LNCaP clone FGC (cell line): Measurements from ENCODE around the gene LIFR.

Experiments
- DNase-seq: peaks from one replicate; pipeline ENCODE4 v3.0.0-alpha.2; 2011; ENCODE audit warnings: low read depth
- H3K4me3 ChIP-seq: 2 replicates; pipeline ENCODE4 v1.5.1; 2011; ENCODE audit warnings: mild to moderate bottlenecking, low read depth, low read length, control low read depth
- TF ChIP-seq, protein P1 (sequence below): IDR thresholded peaks from 2 replicates; pipeline ENCODE4 v1.5.1; 2012; ENCODE audit warnings: mild to moderate bottlenecking; ENCODE audit not compliant: control insufficient read depth, insufficient read depth; ENCODE audit errors: extremely low read depth

Gene LIFR

GRCh38 chr5:38591523-38591849 is 35.0 kb upstream of the LIFR start:
- no peak overlapping the region for H3K4me3 ChIP-seq
- TF ChIP-seq, protein P1, sequence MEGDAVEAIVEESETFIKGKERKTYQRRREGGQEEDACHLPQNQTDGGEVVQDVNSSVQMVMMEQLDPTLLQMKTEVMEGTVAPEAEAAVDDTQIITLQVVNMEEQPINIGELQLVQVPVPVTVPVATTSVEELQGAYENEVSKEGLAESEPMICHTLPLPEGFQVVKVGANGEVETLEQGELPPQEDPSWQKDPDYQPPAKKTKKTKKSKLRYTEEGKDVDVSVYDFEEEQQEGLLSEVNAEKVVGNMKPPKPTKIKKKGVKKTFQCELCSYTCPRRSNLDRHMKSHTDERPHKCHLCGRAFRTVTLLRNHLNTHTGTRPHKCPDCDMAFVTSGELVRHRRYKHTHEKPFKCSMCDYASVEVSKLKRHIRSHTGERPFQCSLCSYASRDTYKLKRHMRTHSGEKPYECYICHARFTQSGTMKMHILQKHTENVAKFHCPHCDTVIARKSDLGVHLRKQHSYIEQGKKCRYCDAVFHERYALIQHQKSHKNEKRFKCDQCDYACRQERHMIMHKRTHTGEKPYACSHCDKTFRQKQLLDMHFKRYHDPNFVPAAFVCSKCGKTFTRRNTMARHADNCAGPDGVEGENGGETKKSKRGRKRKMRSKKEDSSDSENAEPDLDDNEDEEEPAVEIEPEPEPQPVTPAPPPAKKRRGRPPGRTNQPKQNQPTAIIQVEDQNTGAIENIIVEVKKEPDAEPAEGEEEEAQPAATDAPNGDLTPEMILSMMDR, result no peak
- DNase-seq, result no peak

GRCh38 chr5:38590838-38591522 is 34.5 kb upstream of the LIFR start:
- no peak for DNase-seq
- H3K4me3 ChIP-seq, result no peak overlapping the region
- TF ChIP-seq, protein P1, result no peak

DNA sequence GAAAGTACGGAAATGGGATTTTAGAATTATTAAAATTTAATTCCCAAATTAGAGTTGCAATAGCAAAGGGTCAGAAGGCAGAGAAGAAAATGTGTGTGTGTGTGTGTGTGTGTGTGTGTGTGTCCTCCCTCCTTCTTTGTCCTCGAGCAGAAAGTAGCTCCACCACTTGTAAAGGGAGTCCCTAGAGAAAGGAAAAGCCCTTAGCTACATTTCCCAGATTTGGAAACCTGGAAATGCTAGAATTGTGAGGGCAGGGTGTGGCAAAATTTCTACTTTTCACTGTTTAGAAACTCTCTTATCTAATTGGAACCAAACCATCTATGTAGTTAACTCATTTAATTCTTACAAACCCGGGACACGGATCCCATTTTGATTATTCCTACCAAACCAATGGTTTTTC is 33.2 kb upstream of the LIFR start:
- DNase-seq, result no peak
- no peak overlapping the region for H3K4me3 ChIP-seq
- TF ChIP-seq, protein P1, result no peak

- H3K4me3 ChIP-seq, result no peak overlapping the region
- no peak for DNase-seq
- TF ChIP-seq, protein P1, result no peak
Observed at GRCh38 chr5:38585816-38586215, 29.4 kb upstream of the LIFR start.

- no peak overlapping the region for H3K4me3 ChIP-seq
- no peak for DNase-seq
- TF ChIP-seq, protein P1, result no peak
Observed at GRCh38 chr5:38583500-38583899, 27.1 kb upstream of the LIFR start.

DNA sequence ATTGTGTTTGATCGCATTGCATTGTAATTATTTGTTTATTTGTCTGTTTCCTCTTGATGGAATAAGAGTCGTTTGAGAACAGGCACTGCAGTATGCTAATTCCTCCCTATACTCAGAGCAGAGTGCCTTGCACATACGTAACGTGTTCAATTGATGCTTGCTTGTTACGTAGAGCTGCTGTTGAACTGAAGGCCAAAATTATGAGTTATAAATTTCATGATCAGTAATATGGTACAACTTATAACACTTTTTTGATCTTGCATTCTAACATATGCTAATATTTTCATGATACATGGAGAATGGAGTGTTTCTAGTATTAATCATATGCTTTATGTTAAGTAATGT is 26.5 kb upstream of the LIFR start:
- DNase-seq, result no peak
- no peak overlapping the region for H3K4me3 ChIP-seq
- TF ChIP-seq, protein P1, result no peak

GRCh38 chr5:38582293-38582974 is 26.0 kb upstream of the LIFR start:
- TF ChIP-seq, protein P1, result no peak
- DNase-seq, result no peak
- H3K4me3 ChIP-seq, result no peak overlapping the region
